ENCODE measurements around the gene CCM2L. TPM values are rescaled to one million over a fixed set of nuclear protein-coding genes. Genes with fewer than 3 reads are reported as not detected.

The CCM2L gene
- total and polyA plus RNA-seq, 10 of the 15 experiments (the other 5 are each of a cell fraction or from before 2014, with no cell fraction given) = not detected

GRCh38 chr20:32078791-32079190 lies 68.6 kb downstream of the CCM2L start:
- DNase-seq (ENCODE audit: low read depth, low spot score) (no peak), FAIRE-seq (no peak), ATAC-seq (no peak)
- no TSS peak for BruUV-seq (replicated peaks)
- Histone ChIP-seq H3K4me2 (ENCODE audit: control insufficient read depth, insufficient read depth) (no peak overlapping the region), H2AFZ (ENCODE audit: control insufficient read depth, low read depth, low read length) (no peak overlapping the region), H3K27ac (ENCODE audit: control insufficient read depth, insufficient read depth) (no peak overlapping the region), H4K20me1 (ENCODE audit: control insufficient read depth, insufficient read depth) (no peaks in the 10 kb centered on the region), H3K4me1 (ENCODE audit: control insufficient read depth, insufficient read depth, low read length) (no peaks in the 10 kb centered on the region), H3K79me2 (ENCODE audit: control insufficient read depth, insufficient read depth, low read length) (no peaks in the 10 kb centered on the region), H3K9ac (ENCODE audit: control insufficient read depth, insufficient read depth, low read length) (no peak overlapping the region), H3K27me3 (replicated peaks in 1 of 2; ENCODE audit: control insufficient read depth in 2 of 2, insufficient read depth in 2 of 2, low read length in 1 of 2) (no peaks in the 10 kb centered on the region), H3K4me3 (no peak overlapping the region), H3K36me3 (ENCODE audit: control insufficient read depth in 2 of 2, insufficient read depth in 2 of 2, low read length in 1 of 2) (no peaks in the 10 kb centered on the region), H3K9me3 (replicated peaks; ENCODE audit: control insufficient read depth, insufficient read depth, low read length) (no peaks in the 10 kb centered on the region)
- intact Hi-C loops (cut with micrococcal nuclease; ENCODE audit: unreplicated experiment) (no loop called here), in situ Hi-C loops (cut with MboI) (no loop called here)
- ChIA-PET SMC1A (ENCODE audit: uncharacterized antibody, unreplicated experiment) (interaction anchor here (1.0 to 4.5 kb wide), 7 partner anchors 10 to 44 kb away, joined by 3 to 21 read pairs (median 3); no protein-coding TSS in a partner anchor), RAD21 (ENCODE audit: unreplicated experiment) (interaction anchor here (1.0 to 5.3 kb wide), 3 partner anchors 11 to 44 kb away, joined by 4 to 19 read pairs (median 8); no protein-coding TSS in a partner anchor), CTCF (interaction anchor here (0.7 to 5.6 kb wide), 6 partner anchors 10 to 256 kb away, joined by 3 to 36 read pairs (median 6); no protein-coding TSS in a partner anchor), POLR2A (no interaction called here)
- TF ChIP-seq SIN3A (IDR thresholded peaks at IDR 0.05; ENCODE audit: low read depth, low read length) = no peak
- no peak for TF ChIP-seq POLR2AphosphoS5 (IDR thresholded peaks at IDR 0.05; ENCODE audit: low read length)
- no peak for TF ChIP-seq HDAC6 (IDR thresholded peaks at IDR 0.05; ENCODE audit: unreplicated experiment)
- TF ChIP-seq ELK1 (IDR thresholded peaks at IDR 0.05; ENCODE audit: low read depth, low read length) = no peak
- TF ChIP-seq ETV6 (conservative IDR thresholded peaks at IDR 0.05 in 1 of 2, IDR thresholded peaks at IDR 0.05 in 1 of 2; ENCODE audit: borderline replicate concordance in 1 of 2, low read depth in 1 of 2) = no peak
- no peak for TF ChIP-seq ZNF24 (IDR thresholded peaks at IDR 0.05)
- TF ChIP-seq EP300 (IDR thresholded peaks at IDR 0.05; ENCODE audit: borderline replicate concordance in 1 of 2, control insufficient read depth in 1 of 2, low read depth in 2 of 2, low read length in 2 of 2) = no peak
- no peak for TF ChIP-seq RAD51 (IDR thresholded peaks at IDR 0.05)
- no peak for TF ChIP-seq E2F4 (IDR thresholded peaks at IDR 0.05; ENCODE audit: low read depth, low read length)
- no peak for TF ChIP-seq MLLT1 (IDR thresholded peaks at IDR 0.05)
- TF ChIP-seq MEF2B (IDR thresholded peaks at IDR 0.05; ENCODE audit: partially characterized antibody, poor library complexity, severe bottlenecking) = no peak
- no peak for TF ChIP-seq SUZ12 (IDR thresholded peaks at IDR 0.05; ENCODE audit: unreplicated experiment)
- TF ChIP-seq IKZF2 (IDR thresholded peaks at IDR 0.05) = no peak
- no peak for TF ChIP-seq HCFC1 (IDR thresholded peaks at IDR 0.05; ENCODE audit: low read length)
- no peak for TF ChIP-seq KAT2A (conservative IDR thresholded peaks at IDR 0.05; ENCODE audit: control insufficient read depth, low read depth, low read length)
- TF ChIP-seq TARDBP (IDR thresholded peaks at IDR 0.05; ENCODE audit: borderline replicate concordance) = no peak
